Esophagus muscularis mucosa (tissue), 4 donors: ENCODE data around the gene TMCC2. TPM values are rescaled to one million over a fixed set of nuclear protein-coding genes. Genes with fewer than 3 reads are reported as not detected.

Experiments used
- DNase-seq: peaks from one replicate; pipeline ENCODE4 v3.0.0-alpha.2; 2017; ENCODE audit errors: extremely low spot score
- H3K27ac ChIP-seq, 4 donors: fragments of 200-600 bp; sonication (generic); replicated peaks in 1 of 4; 1 replicate in 3 of 4; 2 replicates in 1 of 4; pipeline ENCODE4 v1.5.1; 2016 to 2019; ENCODE audit warnings: mild to moderate bottlenecking in 1 of 4
- H3K27me3 ChIP-seq, 4 donors: fragments of 200-600 bp; sonication (generic); one replicate each; pipeline versions ENCODE4 v1.5.1 to v1.6.0; 2016 to 2019
- H3K36me3 ChIP-seq, 4 donors: fragments of 200-600 bp; sonication (generic); one replicate each; pipeline ENCODE4 v1.5.1; 2016 to 2019
- H3K4me1 ChIP-seq, 4 donors: fragments of 200-600 bp; sonication (generic); one replicate each; pipeline ENCODE4 v1.5.1; 2016 to 2019
- H3K4me3 ChIP-seq, 4 donors: fragments of 200-600 bp; sonication (generic); 1 replicate in 2 of 4; 2 replicates in 2 of 4; pipeline ENCODE4 v1.5.1; 2016 to 2019; ENCODE audit warnings: mild to moderate bottlenecking in 4 of 4, moderate library complexity in 1 of 4
- H3K9me3 ChIP-seq, 4 donors: fragments of 200-600 bp; sonication (generic); 1 replicate in 3 of 4; 2 replicates in 1 of 4; pipeline ENCODE4 v1.5.1; 2016 to 2019
- EP300 ChIP-seq: sonication (generic); formaldehyde crosslinking; IDR thresholded peaks from one replicate; pipeline ENCODE4 v1.6.1; 2017; ENCODE audit warnings: antibody characterized with exemption
- POLR2A ChIP-seq: fragments of 450-650 bp; IDR thresholded peaks from one replicate; pipeline ENCODE4 v1.6.1; 2017; ENCODE audit warnings: antibody characterized with exemption, moderate library complexity, mild to moderate bottlenecking, low read depth
- POLR2AphosphoS5 ChIP-seq, 2 donors: sonication (generic); formaldehyde crosslinking; IDR thresholded peaks; one replicate each; pipeline ENCODE4 v1.6.1; 2017; ENCODE audit warnings: antibody characterized with exemption in 2 of 2
- WGBS: methylation state at CpG from one replicate; pipeline ENCODE4 v1.1.5; 2018; 5-methylcytosine and 5-hydroxymethylcytosine counted together
- intact Hi-C: fragments of 100-400 bp; cut with DNase I; formaldehyde crosslinking; loops from one replicate; pipeline ENCODE4 v1.15.1; 2023
- total RNA-seq, 4 donors: library from RNA; depleted of rRNA; stranded (reverse); fragments of >200 nt; gene quantifications; one replicate each; pipeline versions ENCODE4 v1.1.0 to v1.2.1, GENCODE V29; 2016
- TF ChIP-seq, protein P1 (sequence below), 3 experiments: fragments of 200-600 bp in 2 of 3; fragments of 450-650 bp in 1 of 3; sonication (generic) in 2 of 3; IDR thresholded peaks; one replicate each; pipeline ENCODE4 v1.5.1; 2017 to 2019; ENCODE audit warnings: antibody characterized with exemption in 3 of 3, mild to moderate bottlenecking in 2 of 3, moderate library complexity in 1 of 3

The TMCC2 gene
- total RNA-seq, 4 donors from 2014 or later: 4.1 to 8.2 (median 5.9) TPM

DNA sequence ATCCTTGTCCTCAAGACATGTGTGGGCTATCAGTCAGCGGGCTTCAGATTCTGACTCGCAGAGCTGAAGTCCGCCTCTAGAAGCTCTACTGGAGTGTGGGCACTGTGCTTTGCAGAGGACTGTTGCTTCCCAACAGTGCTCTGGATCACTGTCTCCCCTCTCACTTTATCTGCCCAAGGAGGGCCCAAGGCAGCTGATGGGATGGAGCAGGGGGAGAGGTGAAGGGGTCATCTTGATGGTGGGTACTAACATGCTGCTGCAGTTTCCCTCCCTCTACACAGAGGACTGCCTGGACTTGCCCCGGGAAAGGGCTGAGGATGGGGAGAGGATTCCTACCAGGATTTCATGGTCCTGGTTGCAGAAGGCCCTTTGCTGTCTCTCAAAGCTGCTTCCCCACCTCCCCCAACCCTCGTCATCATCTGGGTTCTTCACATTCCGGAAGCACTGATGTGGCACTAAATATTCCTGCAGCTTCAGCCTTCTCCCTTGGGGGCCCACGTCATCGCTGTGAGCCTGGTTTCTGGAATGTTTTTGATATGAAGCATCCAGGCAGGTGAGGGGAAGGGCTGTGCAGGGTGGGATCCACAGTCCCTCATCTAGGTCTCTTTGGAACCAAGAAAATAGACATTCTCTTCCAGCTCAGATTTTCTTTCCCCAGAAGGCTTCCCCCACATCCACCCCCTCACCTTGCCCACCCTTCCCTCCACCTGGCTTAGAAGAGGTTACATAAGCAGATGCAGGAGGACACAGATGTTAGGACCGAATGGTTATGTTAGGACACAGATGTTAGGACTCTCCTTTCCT, 70.6 kb downstream of the TMCC2 start:
- Histone ChIP-seq H3K27ac (no peak overlapping the region), H3K9me3 (no peaks in the 10 kb centered on the region), H3K4me1 (peaks cover 20 to 31% (median 29%) of the 10 kb centered on the region in 4 donors), H3K36me3 (peaks cover 0 to 7% (median 7%) of the 10 kb centered on the region in 4 donors), H3K27me3 (peaks cover 0 to 6% (median 0%) of the 10 kb centered on the region in 4 donors), H3K4me3 (no peak overlapping the region)
- DNase-seq: no peak
- TF ChIP-seq, protein P1, sequence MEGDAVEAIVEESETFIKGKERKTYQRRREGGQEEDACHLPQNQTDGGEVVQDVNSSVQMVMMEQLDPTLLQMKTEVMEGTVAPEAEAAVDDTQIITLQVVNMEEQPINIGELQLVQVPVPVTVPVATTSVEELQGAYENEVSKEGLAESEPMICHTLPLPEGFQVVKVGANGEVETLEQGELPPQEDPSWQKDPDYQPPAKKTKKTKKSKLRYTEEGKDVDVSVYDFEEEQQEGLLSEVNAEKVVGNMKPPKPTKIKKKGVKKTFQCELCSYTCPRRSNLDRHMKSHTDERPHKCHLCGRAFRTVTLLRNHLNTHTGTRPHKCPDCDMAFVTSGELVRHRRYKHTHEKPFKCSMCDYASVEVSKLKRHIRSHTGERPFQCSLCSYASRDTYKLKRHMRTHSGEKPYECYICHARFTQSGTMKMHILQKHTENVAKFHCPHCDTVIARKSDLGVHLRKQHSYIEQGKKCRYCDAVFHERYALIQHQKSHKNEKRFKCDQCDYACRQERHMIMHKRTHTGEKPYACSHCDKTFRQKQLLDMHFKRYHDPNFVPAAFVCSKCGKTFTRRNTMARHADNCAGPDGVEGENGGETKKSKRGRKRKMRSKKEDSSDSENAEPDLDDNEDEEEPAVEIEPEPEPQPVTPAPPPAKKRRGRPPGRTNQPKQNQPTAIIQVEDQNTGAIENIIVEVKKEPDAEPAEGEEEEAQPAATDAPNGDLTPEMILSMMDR (IDR thresholded peaks at IDR 0.05): no peak
- TF ChIP-seq POLR2AphosphoS5 (IDR thresholded peaks at IDR 0.05) (no peak), POLR2A (no peak), EP300 (no peak)
- WGBS: 78% methylated on average over 9 of the region's 9 CpGs
- intact Hi-C loops: no loop called here

DNA sequence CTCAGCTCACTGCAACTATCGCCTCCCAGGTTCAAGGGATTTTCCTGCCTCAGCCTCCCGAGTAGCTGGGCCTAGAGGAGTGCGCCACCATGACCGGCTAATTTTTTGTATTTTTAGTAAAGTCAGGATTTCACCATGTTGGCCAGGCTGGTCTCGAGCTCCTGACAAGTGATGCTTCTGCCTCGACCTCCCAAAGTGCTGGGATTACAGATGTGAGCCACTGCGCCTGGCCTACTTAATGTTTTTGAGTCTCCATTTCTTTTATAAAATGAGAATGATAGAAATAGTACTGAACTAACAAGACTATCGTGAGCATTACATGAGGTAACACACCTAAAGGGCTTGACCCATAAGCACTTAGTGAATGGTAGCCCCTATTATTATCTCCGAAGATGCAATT, 72.4 kb downstream of the TMCC2 start:
- TF ChIP-seq POLR2AphosphoS5 (IDR thresholded peaks at IDR 0.05): no peak
- no peak for TF ChIP-seq POLR2A
- TF ChIP-seq, protein P1 (IDR thresholded peaks at IDR 0.05): no peak
- no peak for TF ChIP-seq EP300
- 84% methylated on average over 9 of the region's 9 CpGs for WGBS
- Histone ChIP-seq H3K4me3 (no peak overlapping the region), H3K4me1 (peaks cover 6 to 15% (median 13%) of the 10 kb centered on the region in 4 donors), H3K27me3 (peaks cover 0 to 8% (median 0%) of the 10 kb centered on the region in 4 donors), H3K9me3 (no peaks in the 10 kb centered on the region), H3K27ac (no peak overlapping the region), H3K36me3 (peaks cover 3 to 25% (median 23%) of the 10 kb centered on the region in 4 donors)
- DNase-seq: no peak
- intact Hi-C loops: no loop called here

DNA sequence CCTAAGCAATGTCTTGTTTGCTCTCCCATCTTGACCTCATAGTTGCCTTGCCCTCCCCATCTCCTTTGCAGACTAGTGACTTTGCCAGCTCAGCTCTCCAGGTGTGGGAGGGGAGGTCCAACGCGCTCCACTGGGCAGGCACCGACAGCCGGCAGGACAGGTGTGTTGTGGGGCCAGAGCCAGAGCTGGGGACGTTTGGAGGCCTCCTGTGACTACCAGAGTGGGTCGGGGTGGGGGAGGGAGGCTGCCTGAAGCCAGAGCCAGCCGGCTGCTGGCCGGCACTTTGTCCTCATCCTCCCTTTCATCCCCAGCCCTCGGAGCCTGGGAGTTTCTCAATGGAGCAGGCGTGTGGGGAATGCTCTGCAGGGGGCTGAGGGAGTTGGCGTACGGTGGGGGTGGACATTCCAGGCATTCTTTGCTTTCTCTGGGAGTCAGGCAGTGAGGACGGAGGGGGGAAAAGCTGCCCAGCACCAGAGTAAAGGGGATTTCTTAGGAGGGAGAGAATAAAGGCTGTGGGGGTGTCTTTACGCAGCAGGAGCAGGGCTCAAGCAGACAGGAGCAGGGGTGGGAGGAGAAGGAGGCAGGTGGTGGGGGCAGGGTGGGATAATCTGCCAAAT, 73.6 kb downstream of the TMCC2 start:
- TF ChIP-seq POLR2A: no peak
- Histone ChIP-seq H3K4me1 (peaks cover 6 to 15% (median 11%) of the 10 kb centered on the region in 4 donors), H3K9me3 (no peaks in the 10 kb centered on the region), H3K27me3 (peaks cover 0 to 8% (median 0%) of the 10 kb centered on the region in 4 donors), H3K4me3 (no peak overlapping the region), H3K36me3 (peaks cover 3 to 36% (median 31%) of the 10 kb centered on the region in 4 donors), H3K27ac (no peak overlapping the region)
- intact Hi-C loops: no loop called here
- no peak for DNase-seq
- 43% methylated on average over 14 of the region's 14 CpGs for WGBS

DNA sequence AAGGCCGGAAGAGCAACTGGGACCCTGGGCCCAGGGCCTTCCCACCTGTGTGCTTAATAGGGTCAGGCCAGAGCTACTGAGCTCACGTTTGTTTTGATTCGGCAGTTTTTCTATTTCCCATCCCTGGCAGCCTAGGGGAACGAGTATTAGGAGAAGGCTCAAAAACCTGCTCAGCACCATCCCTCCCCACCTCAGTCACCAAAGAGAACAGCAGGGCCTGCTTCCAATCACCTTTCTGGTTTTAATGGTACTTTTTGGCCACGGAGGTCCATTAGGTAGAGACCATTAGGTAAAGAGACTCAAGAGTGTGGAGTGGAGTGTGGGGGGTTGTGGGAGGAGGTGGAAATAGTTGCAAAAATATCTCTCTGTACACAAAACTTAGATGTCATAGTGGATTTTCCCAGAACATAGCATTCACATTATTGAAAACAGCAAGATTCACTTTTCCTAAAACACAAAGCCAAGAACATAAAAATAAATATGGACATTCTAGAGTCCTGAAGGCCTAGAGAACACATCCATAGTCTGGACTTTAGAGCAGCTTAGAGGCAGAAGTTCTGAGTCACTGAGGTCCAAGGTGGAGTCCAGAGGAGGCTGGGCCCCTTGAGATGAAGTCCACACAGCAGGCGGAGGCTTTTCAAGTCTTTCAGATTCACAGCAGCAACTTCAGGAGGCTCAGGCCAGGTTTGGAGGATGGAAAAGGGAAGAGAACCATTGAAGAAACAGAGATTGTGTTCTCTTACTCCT, 74.3 kb downstream of the TMCC2 start:
- DNase-seq: no peak
- peaks cover 6 to 15% (median 11%) of the 10 kb centered on the region in 4 donors for H3K4me1 ChIP-seq
- peaks cover 3 to 41% (median 32%) of the 10 kb centered on the region in 4 donors for H3K36me3 ChIP-seq
- WGBS: 75% methylated on average over 6 of the region's 6 CpGs
- no peak overlapping the region for H3K27ac ChIP-seq
- no peak overlapping the region for H3K4me3 ChIP-seq
- H3K27me3 ChIP-seq: peaks cover 0 to 8% (median 0%) of the 10 kb centered on the region in 4 donors
- no peaks in the 10 kb centered on the region for H3K9me3 ChIP-seq
- intact Hi-C loops: no loop called here
- TF ChIP-seq EP300 (no peak), POLR2AphosphoS5 (IDR thresholded peaks at IDR 0.05) (no peak), POLR2A (no peak)
- TF ChIP-seq, protein P1 (IDR thresholded peaks at IDR 0.05): no peak
